Right lobe of liver (tissue), 4 donors: ENCODE results near the gene DEFB114.

ENCODE experiments used
- CTCF ChIP-seq, 4 donors: fragments of 200-600 bp in 3 of 4; fragments of 450-650 bp in 1 of 4; IDR thresholded peaks; one replicate each; pipeline versions ENCODE4 v1.5.1 to v1.8.0; 2016 to 2022; ENCODE audit warnings: antibody characterized with exemption in 4 of 4, mild to moderate bottlenecking in 2 of 4
- POLR2A ChIP-seq: fragments of 450-650 bp; IDR thresholded peaks from one replicate; pipeline ENCODE4 v1.6.1; 2017; ENCODE audit warnings: antibody characterized with exemption, mild to moderate bottlenecking
- donor health status: DM: no; HTN: no; CAD: no.
- donor health status: DM: no; HTN: no; CAD: no.
- donor health status: DM: no; HTN: yes; CAD: no.

DNA sequence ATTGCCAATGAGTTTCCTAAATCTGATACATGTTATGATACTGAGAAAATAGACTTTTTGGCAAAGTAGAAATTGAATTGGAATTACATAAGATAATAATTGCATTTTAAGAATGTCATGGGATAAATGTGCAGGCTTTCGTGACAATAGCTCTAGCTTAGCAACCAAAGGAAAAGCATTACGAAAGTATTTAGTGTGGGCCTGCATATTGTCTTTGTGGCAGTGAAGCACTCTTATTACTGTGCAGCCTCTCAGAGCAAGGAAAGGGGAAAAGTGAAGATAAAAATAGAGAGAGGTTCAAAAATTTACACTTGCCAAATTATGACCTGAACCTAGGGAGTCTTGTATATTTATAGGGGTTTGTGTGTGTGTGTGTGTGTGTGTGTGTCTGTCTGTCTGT is 18.1 kb upstream of the DEFB114 start:
- TF ChIP-seq CTCF (IDR thresholded peaks at IDR 0.05), result no peak
- TF ChIP-seq POLR2A, result no peak
